Stimulated activated CD8-positive, alpha-beta memory T cell treated with anti-CD3 and anti-CD28 coated beads, Interleukin-4, amount 100 ng/mL, for 4 hours (primary cell): ENCODE measurements around the gene LAMA2.

Experiments used
- DNase-seq, 2 donors: peaks; one replicate each; pipeline ENCODE4 v3.0.0-alpha.2; 2020; ENCODE audit warnings: low read depth in 2 of 2, low spot score in 1 of 2

LAMA2 gene

GRCh38 chr6:128882991-128883611, at the start of gene LAMA2:
Gene LAMA2 (plus strand): TSS chr6:128883138. CDS start chr6:128883246, 108 bp downstream.
- DNase-seq, result no peak

GRCh38 chr6:128836761-128837160, 46.2 kb upstream of the LAMA2 start:
- DNase-seq, result no peak

- DNase-seq, result no peak
Measured at GRCh38 chr6:128841518-128841917, 41.4 kb upstream of the LAMA2 start.

- DNase-seq, result no peak
Measured at GRCh38 chr6:128844598-128844997, 38.3 kb upstream of the LAMA2 start.

- no peak for DNase-seq
Measured at GRCh38 chr6:128847431-128848210, 35.3 kb upstream of the LAMA2 start.

- no peak for DNase-seq
Measured at GRCh38 chr6:128848212-128848935, 34.6 kb upstream of the LAMA2 start.

GRCh38 chr6:128855581-128856085, 27.3 kb upstream of the LAMA2 start:
- DNase-seq, result no peak

- no peak for DNase-seq
Measured at GRCh38 chr6:128857806-128858205, 25.1 kb upstream of the LAMA2 start.

- DNase-seq, result no peak
Measured at GRCh38 chr6:128860782-128861181, 22.2 kb upstream of the LAMA2 start.

GRCh38 chr6:128863983-128864382, 19.0 kb upstream of the LAMA2 start:
- DNase-seq, result no peak

GRCh38 chr6:128870746-128871145, 12.2 kb upstream of the LAMA2 start:
- no peak for DNase-seq

GRCh38 chr6:128874863-128875262, 8.1 kb upstream of the LAMA2 start:
- no peak for DNase-seq

GRCh38 chr6:128882560-128882959, 378 bp upstream of the LAMA2 start:
- no peak for DNase-seq

GRCh38 chr6:128883906-128884305, 968 bp downstream of the LAMA2 start:
- no peak for DNase-seq

- DNase-seq, result no peak
Measured at GRCh38 chr6:128885381-128885780, 2.4 kb downstream of the LAMA2 start.

GRCh38 chr6:128886706-128887105, 3.8 kb downstream of the LAMA2 start:
- DNase-seq, result no peak

- no peak for DNase-seq
Measured at GRCh38 chr6:128888444-128889175, 5.7 kb downstream of the LAMA2 start.

GRCh38 chr6:128889870-128890269, 6.9 kb downstream of the LAMA2 start:
- DNase-seq, result no peak

- no peak for DNase-seq
Measured at GRCh38 chr6:128892079-128892478, 9.1 kb downstream of the LAMA2 start.

- no peak for DNase-seq
Measured at GRCh38 chr6:128899341-128900050, 16.6 kb downstream of the LAMA2 start.

- no peak for DNase-seq
Measured at GRCh38 chr6:128903715-128904114, 20.8 kb downstream of the LAMA2 start.
